Mesendoderm (in vitro differentiated cells): ENCODE measurements around the gene KRT77.

Experiments
- DNase-seq: peaks from one replicate; pipeline ENCODE4 v3.0.0; 2013
- H2AK5ac ChIP-seq: 2 replicates; pipeline ENCODE4 v1.6.1; 2013; ENCODE audit warnings: low read length, inconsistent platforms
- H2BK120ac ChIP-seq: 2 replicates; pipeline ENCODE4 v1.6.1; 2013; ENCODE audit warnings: low read depth, mild to moderate bottlenecking, low read length, moderate library complexity, mixed read lengths
- H2BK15ac ChIP-seq: replicated peaks from 2 replicates; pipeline ENCODE4 v1.6.1; 2013; ENCODE audit warnings: low read depth, mild to moderate bottlenecking, moderate library complexity
- H2BK5ac ChIP-seq: 2 replicates; pipeline ENCODE4 v1.6.1; 2013; ENCODE audit warnings: low read length, inconsistent platforms
- H3K18ac ChIP-seq: 2 replicates; pipeline ENCODE4 v1.6.1; 2013; ENCODE audit warnings: mild to moderate bottlenecking, low read length, mixed read lengths
- H3K23ac ChIP-seq: one replicate; pipeline ENCODE4 v1.6.1; 2013; ENCODE audit warnings: low read length
- H3K27ac ChIP-seq: 2 replicates; pipeline ENCODE4 v1.5.1; 2013; ENCODE audit warnings: low read depth, mild to moderate bottlenecking, inconsistent platforms, low read length, moderate library complexity
- H3K27me3 ChIP-seq: 2 replicates; pipeline ENCODE4 v1.6.1; 2013; ENCODE audit warnings: low read length, control low read depth, mild to moderate bottlenecking, inconsistent platforms; ENCODE audit not compliant: insufficient read depth, poor library complexity
- H3K36me3 ChIP-seq: 2 replicates; pipeline ENCODE4 v1.6.1; 2013; ENCODE audit warnings: low read length, inconsistent platforms; ENCODE audit not compliant: control insufficient read depth, insufficient read depth
- H3K4ac ChIP-seq: one replicate; pipeline ENCODE4 v1.6.1; 2013; ENCODE audit warnings: low read depth, mild to moderate bottlenecking, low read length, moderate library complexity
- H3K4me1 ChIP-seq: 2 replicates; pipeline ENCODE4 v1.6.1; 2013; ENCODE audit warnings: low read depth, low read length, inconsistent platforms; ENCODE audit not compliant: control insufficient read depth
- H3K4me2 ChIP-seq: 2 replicates; pipeline ENCODE4 v1.6.1; 2013; ENCODE audit warnings: low read length
- H3K4me3 ChIP-seq: 2 replicates; pipeline ENCODE4 v1.5.1; 2013; ENCODE audit warnings: mild to moderate bottlenecking, low read length
- H3K56ac ChIP-seq: one replicate; pipeline ENCODE4 v1.6.1; 2013; ENCODE audit warnings: low read length
- H3K79me1 ChIP-seq: 2 replicates; pipeline ENCODE4 v1.6.1; 2013; ENCODE audit warnings: low read length, inconsistent platforms
- H3K79me2 ChIP-seq: 2 replicates; pipeline ENCODE4 v1.6.1; 2013; ENCODE audit warnings: mild to moderate bottlenecking, low read length; ENCODE audit not compliant: control insufficient read depth, insufficient read depth
- H3K9ac ChIP-seq: 2 replicates; pipeline ENCODE4 v1.6.1; 2013; ENCODE audit warnings: low read length, inconsistent platforms
- H4K5ac ChIP-seq: one replicate; pipeline ENCODE4 v1.6.1; 2013; ENCODE audit warnings: low read length
- H4K8ac ChIP-seq: one replicate; pipeline ENCODE4 v1.6.1; 2013; ENCODE audit warnings: low read depth, mild to moderate bottlenecking, control low read depth, low read length, moderate library complexity
- WGBS: extraction: QIAGEN DNeasy Blood & Tissue Kit; methylation state at CpG from one replicate; pipeline ENCODE4 v1.1.7; 2013; ENCODE audit warnings: low lambda C conversion rate, missing lambda C conversion rate; ENCODE audit not compliant: insufficient coverage; ENCODE audit errors: extremely low coverage; 5-methylcytosine and 5-hydroxymethylcytosine counted together

KRT77 gene

GRCh38 chr12:52674433-52674775 lies 28.9 kb downstream of the KRT77 start:
- Histone ChIP-seq H3K79me2 (no peaks in the 10 kb centered on the region), H3K4me3 (no peak overlapping the region), H3K27me3 (peaks cover 3% of the 10 kb centered on the region), H3K23ac (no peak overlapping the region), H3K27ac (no peak overlapping the region), H3K4me2 (no peak overlapping the region), H4K8ac (no peak overlapping the region), H2BK15ac (no peak overlapping the region), H2BK120ac (no peak overlapping the region), H3K4me1 (no peaks in the 10 kb centered on the region), H3K9ac (no peak overlapping the region), H3K18ac (no peak overlapping the region), H2AK5ac (no peak overlapping the region), H3K79me1 (no peaks in the 10 kb centered on the region), H3K36me3 (no peaks in the 10 kb centered on the region), H4K5ac (no peak overlapping the region), H3K56ac (no peak overlapping the region), H2BK5ac (no peak overlapping the region), H3K4ac (no peak overlapping the region)
- no peak for DNase-seq
- WGBS = no CpG with 5 or more reads among the region's 4 CpGs

- Histone ChIP-seq H2BK120ac (no peak overlapping the region), H2BK5ac (no peak overlapping the region), H3K27me3 (peaks cover 3% of the 10 kb centered on the region), H4K5ac (no peak overlapping the region), H3K36me3 (no peaks in the 10 kb centered on the region), H3K4ac (no peak overlapping the region), H3K56ac (no peak overlapping the region), H2AK5ac (no peak overlapping the region), H3K18ac (no peak overlapping the region), H3K27ac (no peak overlapping the region), H3K4me2 (no peak overlapping the region), H3K4me1 (no peaks in the 10 kb centered on the region), H4K8ac (no peak overlapping the region), H3K9ac (no peak overlapping the region), H3K79me2 (no peaks in the 10 kb centered on the region), H3K79me1 (no peaks in the 10 kb centered on the region), H3K4me3 (no peak overlapping the region), H3K23ac (no peak overlapping the region), H2BK15ac (no peak overlapping the region)
- WGBS = no CpG with 5 or more reads among the region's 3 CpGs
- DNase-seq = no peak
These were observed 29.5 kb downstream of the KRT77 start for GRCh38 chr12:52673713-52674432.

DNA sequence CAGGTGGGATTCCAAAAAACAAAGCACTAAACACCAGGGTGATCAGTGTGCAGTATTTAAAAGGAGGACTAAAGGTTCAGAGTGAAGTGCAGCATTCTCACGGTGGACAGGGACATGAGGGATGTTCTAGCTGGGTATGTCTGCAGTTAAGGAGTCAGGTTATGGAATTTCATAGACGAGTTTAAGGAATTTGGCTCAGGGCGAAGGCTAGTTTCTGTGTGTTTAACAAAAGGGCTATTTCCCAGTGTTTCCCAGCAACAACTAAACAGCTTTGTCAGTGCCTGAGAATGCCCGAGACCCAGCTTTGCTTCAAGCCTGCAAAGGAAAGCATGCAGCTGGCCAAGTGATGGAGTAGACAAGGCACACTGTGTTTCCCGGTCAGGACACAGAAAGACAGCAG lies 30.1 kb downstream of the KRT77 start:
- H3K4me3 ChIP-seq = no peak overlapping the region
- H3K4me2 ChIP-seq = no peak overlapping the region
- no peak overlapping the region for H2AK5ac ChIP-seq
- H3K79me1 ChIP-seq = no peaks in the 10 kb centered on the region
- H3K27me3 ChIP-seq = peaks cover 3% of the 10 kb centered on the region
- H4K5ac ChIP-seq = no peak overlapping the region
- H2BK120ac ChIP-seq = no peak overlapping the region
- WGBS = no CpG with 5 or more reads among the region's 5 CpGs
- H3K56ac ChIP-seq = no peak overlapping the region
- no peak for DNase-seq
- H3K36me3 ChIP-seq = no peaks in the 10 kb centered on the region
- no peak overlapping the region for H3K27ac ChIP-seq
- H2BK15ac ChIP-seq = no peak overlapping the region
- H3K4ac ChIP-seq = no peak overlapping the region
- H2BK5ac ChIP-seq = no peak overlapping the region
- H3K79me2 ChIP-seq = no peaks in the 10 kb centered on the region
- no peaks in the 10 kb centered on the region for H3K4me1 ChIP-seq
- H3K23ac ChIP-seq = no peak overlapping the region
- no peak overlapping the region for H3K9ac ChIP-seq
- H4K8ac ChIP-seq = no peak overlapping the region
- H3K18ac ChIP-seq = no peak overlapping the region

GRCh38 chr12:52672321-52672933 lies 30.9 kb downstream of the KRT77 start:
- Histone ChIP-seq H3K18ac (no peak overlapping the region), H3K4ac (no peak overlapping the region), H3K36me3 (no peaks in the 10 kb centered on the region), H3K56ac (no peak overlapping the region), H2AK5ac (no peak overlapping the region), H3K9ac (no peak overlapping the region), H3K4me3 (no peak overlapping the region), H4K8ac (no peak overlapping the region), H3K23ac (no peak overlapping the region), H3K79me1 (no peaks in the 10 kb centered on the region), H4K5ac (no peak overlapping the region), H2BK120ac (no peak overlapping the region), H3K4me2 (no peak overlapping the region), H3K27ac (no peak overlapping the region), H2BK5ac (no peak overlapping the region), H3K79me2 (no peaks in the 10 kb centered on the region), H3K4me1 (no peaks in the 10 kb centered on the region), H3K27me3 (peaks cover 3% of the 10 kb centered on the region), H2BK15ac (no peak overlapping the region)
- WGBS = no CpG with 5 or more reads among the region's 2 CpGs
- DNase-seq = peak; percentile 66

- Histone ChIP-seq H2BK15ac (no peak overlapping the region), H3K23ac (no peak overlapping the region), H2AK5ac (no peak overlapping the region), H3K4me2 (no peak overlapping the region), H3K18ac (no peak overlapping the region), H3K36me3 (no peaks in the 10 kb centered on the region), H3K4me3 (no peak overlapping the region), H3K27ac (no peak overlapping the region), H3K79me2 (no peaks in the 10 kb centered on the region), H3K79me1 (no peaks in the 10 kb centered on the region), H3K4ac (no peak overlapping the region), H2BK5ac (no peak overlapping the region), H3K56ac (no peak overlapping the region), H3K9ac (no peak overlapping the region), H4K8ac (no peak overlapping the region), H4K5ac (no peak overlapping the region), H3K27me3 (peaks cover 3% of the 10 kb centered on the region), H3K4me1 (no peaks in the 10 kb centered on the region), H2BK120ac (no peak overlapping the region)
- no CpG with 5 or more reads among the region's 3 CpGs for WGBS
- no peak for DNase-seq
These were observed 32.4 kb downstream of the KRT77 start for GRCh38 chr12:52670961-52671360.

DNA sequence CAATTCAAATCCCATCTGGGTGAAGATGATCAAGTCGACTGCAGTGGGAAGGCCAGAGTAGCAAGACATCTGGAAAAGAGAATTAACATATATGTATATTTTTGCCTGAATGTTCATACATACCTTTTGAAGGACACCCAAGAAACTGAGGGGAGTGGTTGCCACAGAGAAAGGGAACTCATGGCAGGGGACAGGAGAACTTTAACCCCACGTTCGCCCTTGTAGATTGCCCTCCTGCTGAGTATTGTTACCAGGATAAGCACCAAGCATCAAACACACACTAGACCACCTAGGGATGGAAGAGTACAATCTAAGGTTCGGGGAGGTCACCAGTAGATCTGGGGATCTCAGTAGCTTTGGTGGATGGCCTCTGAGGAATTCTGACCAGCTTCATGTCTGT lies 32.8 kb downstream of the KRT77 start:
- peaks cover 3% of the 10 kb centered on the region for H3K27me3 ChIP-seq
- no peak overlapping the region for H4K5ac ChIP-seq
- H3K9ac ChIP-seq = no peak overlapping the region
- H3K18ac ChIP-seq = no peak overlapping the region
- no peak overlapping the region for H3K4me2 ChIP-seq
- no peak overlapping the region for H2BK120ac ChIP-seq
- H3K56ac ChIP-seq = no peak overlapping the region
- H3K4ac ChIP-seq = no peak overlapping the region
- H2BK5ac ChIP-seq = no peak overlapping the region
- no peaks in the 10 kb centered on the region for H3K79me2 ChIP-seq
- no peak overlapping the region for H3K4me3 ChIP-seq
- DNase-seq = no peak
- H3K23ac ChIP-seq = no peak overlapping the region
- no peak overlapping the region for H3K27ac ChIP-seq
- WGBS = no CpG with 5 or more reads among the region's 4 CpGs
- H2BK15ac ChIP-seq = no peak overlapping the region
- no peaks in the 10 kb centered on the region for H3K79me1 ChIP-seq
- H3K36me3 ChIP-seq = no peaks in the 10 kb centered on the region
- H2AK5ac ChIP-seq = no peak overlapping the region
- H4K8ac ChIP-seq = no peak overlapping the region
- H3K4me1 ChIP-seq = no peaks in the 10 kb centered on the region
